Measurements from ENCODE around the gene SLC8A2. TPM values are rescaled to one million over a fixed set of nuclear protein-coding genes. Genes with fewer than 3 reads are reported as not detected.

Gene SLC8A2
- polyA plus RNA-seq, 1 donor from 2014 or later, result 14.1 TPM

- Histone ChIP-seq H3K36me3 (ENCODE audit: insufficient read depth, low read length) (no peaks in the 10 kb centered on the region), H3K27ac (ENCODE audit: low read length) (peak overlapping the region; percentile 49), H3K4me3 (ENCODE audit: low read length) (no peak overlapping the region), H3K27me3 (ENCODE audit: insufficient read depth, low read depth, low read length) (peaks cover 5% of the 10 kb centered on the region), H3K79me2 (replicated peaks; ENCODE audit: insufficient read depth, low read length) (no peaks in the 10 kb centered on the region), H3K9ac (ENCODE audit: low read length) (no peak overlapping the region), H3K9me3 (ENCODE audit: low read length) (no peaks in the 10 kb centered on the region), H2AFZ (ENCODE audit: low read depth, low read length) (no peak overlapping the region), H3F3A (ENCODE audit: insufficient read depth, low read length, poor library complexity, severe bottlenecking) (no peaks in the 10 kb centered on the region), H3K4me2 (ENCODE audit: low read length) (no peak overlapping the region), H3K9me2 (ENCODE audit: insufficient read depth, low read length) (no peaks in the 10 kb centered on the region), H4K20me1 (ENCODE audit: insufficient read depth) (no peaks in the 10 kb centered on the region)
- TF ChIP-seq EZH2 (IDR thresholded peaks at IDR 0.05; ENCODE audit: borderline replicate concordance, insufficient read depth, low read length, poor library complexity, severe bottlenecking) (no peak), POLR2AphosphoS5 (IDR thresholded peaks at IDR 0.05) (no peak), SMC3 (conservative IDR thresholded peaks at IDR 0.05; ENCODE audit: poor library complexity) (no peak), REST (IDR thresholded peaks at IDR 0.05; ENCODE audit: borderline replicate concordance) (no peak), TAF1 (IDR thresholded peaks at IDR 0.05; ENCODE audit: low read depth) (no peak), EP300 (conservative IDR thresholded peaks at IDR 0.05; ENCODE audit: poor library complexity, severe bottlenecking) (no peak), MXI1 (conservative IDR thresholded peaks at IDR 0.05; ENCODE audit: poor library complexity, severe bottlenecking) (no peak), RAD21 (conservative IDR thresholded peaks at IDR 0.05) (no peak)
- TF ChIP-seq, protein P1, sequence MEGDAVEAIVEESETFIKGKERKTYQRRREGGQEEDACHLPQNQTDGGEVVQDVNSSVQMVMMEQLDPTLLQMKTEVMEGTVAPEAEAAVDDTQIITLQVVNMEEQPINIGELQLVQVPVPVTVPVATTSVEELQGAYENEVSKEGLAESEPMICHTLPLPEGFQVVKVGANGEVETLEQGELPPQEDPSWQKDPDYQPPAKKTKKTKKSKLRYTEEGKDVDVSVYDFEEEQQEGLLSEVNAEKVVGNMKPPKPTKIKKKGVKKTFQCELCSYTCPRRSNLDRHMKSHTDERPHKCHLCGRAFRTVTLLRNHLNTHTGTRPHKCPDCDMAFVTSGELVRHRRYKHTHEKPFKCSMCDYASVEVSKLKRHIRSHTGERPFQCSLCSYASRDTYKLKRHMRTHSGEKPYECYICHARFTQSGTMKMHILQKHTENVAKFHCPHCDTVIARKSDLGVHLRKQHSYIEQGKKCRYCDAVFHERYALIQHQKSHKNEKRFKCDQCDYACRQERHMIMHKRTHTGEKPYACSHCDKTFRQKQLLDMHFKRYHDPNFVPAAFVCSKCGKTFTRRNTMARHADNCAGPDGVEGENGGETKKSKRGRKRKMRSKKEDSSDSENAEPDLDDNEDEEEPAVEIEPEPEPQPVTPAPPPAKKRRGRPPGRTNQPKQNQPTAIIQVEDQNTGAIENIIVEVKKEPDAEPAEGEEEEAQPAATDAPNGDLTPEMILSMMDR (IDR thresholded peaks at IDR 0.05; ENCODE audit: poor library complexity, severe bottlenecking), result no peak
Observed at GRCh38 chr19:47443331-47443730, 28.4 kb downstream of the SLC8A2 start.

- no peak for TF ChIP-seq POLR2AphosphoS5 (IDR thresholded peaks at IDR 0.05)
- Histone ChIP-seq H3K9me2 (ENCODE audit: insufficient read depth, low read length) (no peaks in the 10 kb centered on the region), H3K9ac (ENCODE audit: low read length) (no peak overlapping the region), H3K79me2 (replicated peaks; ENCODE audit: insufficient read depth, low read length) (no peaks in the 10 kb centered on the region), H3K4me2 (ENCODE audit: low read length) (no peak overlapping the region), H3K27me3 (ENCODE audit: insufficient read depth, low read depth, low read length) (no peaks in the 10 kb centered on the region), H3F3A (ENCODE audit: insufficient read depth, low read length, poor library complexity, severe bottlenecking) (no peaks in the 10 kb centered on the region), H3K27ac (ENCODE audit: low read length) (no peak overlapping the region), H4K20me1 (ENCODE audit: insufficient read depth) (no peaks in the 10 kb centered on the region), H3K4me3 (ENCODE audit: low read length) (no peak overlapping the region), H2AFZ (ENCODE audit: low read depth, low read length) (no peak overlapping the region), H3K36me3 (ENCODE audit: insufficient read depth, low read length) (no peaks in the 10 kb centered on the region), H3K9me3 (ENCODE audit: low read length) (no peaks in the 10 kb centered on the region)
Observed at GRCh38 chr19:47438793-47439220, 32.9 kb downstream of the SLC8A2 start.

DNA sequence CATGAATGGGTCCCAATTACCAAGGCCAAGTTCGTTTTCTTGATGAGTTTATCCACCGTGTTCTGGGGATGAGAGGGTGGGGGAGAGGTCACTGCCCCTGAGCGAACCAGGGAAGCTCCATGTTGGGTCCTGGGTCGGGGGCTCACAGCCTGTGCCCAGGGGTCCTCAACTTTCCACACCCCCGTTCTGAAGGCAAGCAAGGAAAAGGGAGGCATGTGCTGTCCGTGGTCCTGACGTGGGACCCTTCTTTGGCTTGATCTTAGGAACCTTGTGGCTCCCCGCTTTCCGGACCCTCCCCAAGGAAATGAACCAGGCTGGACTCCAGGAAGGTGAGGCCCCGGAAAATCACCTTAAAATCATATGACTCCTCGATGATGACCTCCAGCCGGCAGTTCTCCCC lies 34.2 kb downstream of the SLC8A2 start:
- Histone ChIP-seq H3K4me2 (ENCODE audit: low read length) (no peak overlapping the region), H3F3A (ENCODE audit: insufficient read depth, low read length, poor library complexity, severe bottlenecking) (no peaks in the 10 kb centered on the region), H3K36me3 (ENCODE audit: insufficient read depth, low read length) (no peaks in the 10 kb centered on the region), H3K4me3 (ENCODE audit: low read length) (no peak overlapping the region), H4K20me1 (ENCODE audit: insufficient read depth) (no peaks in the 10 kb centered on the region), H3K27ac (ENCODE audit: low read length) (peak overlapping the region; percentile 86), H3K27me3 (ENCODE audit: insufficient read depth, low read depth, low read length) (no peaks in the 10 kb centered on the region), H3K9ac (ENCODE audit: low read length) (peak overlapping the region; percentile 65), H3K9me3 (ENCODE audit: low read length) (no peaks in the 10 kb centered on the region), H3K79me2 (replicated peaks; ENCODE audit: insufficient read depth, low read length) (no peaks in the 10 kb centered on the region), H3K9me2 (ENCODE audit: insufficient read depth, low read length) (no peaks in the 10 kb centered on the region), H2AFZ (ENCODE audit: low read depth, low read length) (no peak overlapping the region)
- TF ChIP-seq EZH2 (IDR thresholded peaks at IDR 0.05; ENCODE audit: borderline replicate concordance, insufficient read depth, low read length, poor library complexity, severe bottlenecking), result no peak
- TF ChIP-seq REST (IDR thresholded peaks at IDR 0.05; ENCODE audit: borderline replicate concordance), result no peak
- TF ChIP-seq RAD21 (conservative IDR thresholded peaks at IDR 0.05), result no peak
- TF ChIP-seq POLR2AphosphoS5 (IDR thresholded peaks at IDR 0.05), result no peak
- no peak for TF ChIP-seq EP300 (conservative IDR thresholded peaks at IDR 0.05; ENCODE audit: poor library complexity, severe bottlenecking)
- TF ChIP-seq MXI1 (conservative IDR thresholded peaks at IDR 0.05; ENCODE audit: poor library complexity, severe bottlenecking), result no peak
- no peak for TF ChIP-seq TAF1 (IDR thresholded peaks at IDR 0.05; ENCODE audit: low read depth)
- TF ChIP-seq, protein P1 (IDR thresholded peaks at IDR 0.05; ENCODE audit: poor library complexity, severe bottlenecking), result no peak
- no peak for TF ChIP-seq SMC3 (conservative IDR thresholded peaks at IDR 0.05; ENCODE audit: poor library complexity)
